ENCODE results near the gene SMOC2.

SMOC2 gene

DNA sequence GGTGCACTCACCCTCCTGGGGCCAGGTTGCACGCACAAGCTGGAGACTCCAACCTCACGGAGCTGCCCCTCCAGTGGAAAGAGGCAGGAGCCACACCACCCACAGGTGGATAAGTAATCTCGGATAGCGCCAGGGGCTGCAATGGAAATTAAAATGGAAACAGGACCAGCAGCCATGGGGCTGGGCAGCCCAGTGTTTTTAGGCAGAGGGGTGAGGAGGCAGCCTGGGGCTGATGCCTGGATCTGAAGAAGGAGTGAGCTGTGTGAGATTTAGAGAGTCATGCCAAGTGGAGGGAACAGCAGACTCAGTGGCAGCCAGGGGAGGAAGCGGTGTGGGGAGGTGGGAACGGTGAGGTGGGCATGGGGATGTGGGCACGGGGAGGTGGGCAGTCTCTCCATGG is 275.6 kb downstream of the SMOC2 start:
- DNase-seq, result no peak

DNA sequence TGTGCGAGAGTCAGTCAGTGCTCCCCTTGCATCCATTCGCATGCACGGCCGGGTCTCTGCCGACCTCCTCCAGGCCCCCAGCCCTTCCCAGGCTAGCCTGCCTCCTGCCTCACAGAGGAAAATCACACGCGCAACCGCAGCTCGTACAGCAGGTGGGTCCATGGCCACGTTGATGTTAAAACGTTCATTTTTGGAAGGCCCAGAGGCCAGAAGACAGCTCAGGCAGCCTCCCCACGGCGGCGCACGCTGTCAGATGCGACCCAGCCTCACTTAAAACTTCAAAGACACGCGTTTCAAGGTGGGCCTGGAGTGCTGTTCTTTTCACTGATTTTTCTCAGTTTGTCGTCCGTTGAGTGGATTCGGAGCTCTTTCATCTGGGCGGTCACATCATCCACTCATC is 276.5 kb downstream of the SMOC2 start:
- DNase-seq, result no peak
